B cell (primary cell): ENCODE data around the gene ACTR6. TPM values are rescaled to one million over a fixed set of nuclear protein-coding genes. Genes with fewer than 3 reads are reported as not detected.

Source experiments
- ATAC-seq: fragments of 200-7000 bp; cut with Tn5 transposase; one replicate; pipeline ENCODE4 v1.10.0; 2021; ENCODE audit warnings: low read depth, mild to moderate bottlenecking, moderate number of reproducible peaks, moderate library complexity
- CTCF ChIA-PET: fragments of 350-600 bp; sonication (Branson Sonifier 250); formaldehyde crosslinking; loops from one replicate; lab custom pipeline; 2021; ENCODE audit warnings: antibody characterized with exemption, inconsistent platforms; lab: Charles Lee
- POLR2A ChIA-PET: fragments of 350-600 bp; sonication (Branson Sonifier 250); formaldehyde crosslinking; loops from one replicate; lab custom pipeline; 2021; ENCODE audit warnings: antibody characterized with exemption; lab: Charles Lee
- DNase-seq: peaks from one replicate; pipeline ENCODE4 v3.0.0; 2013
- H2AFZ ChIP-seq: 2 replicates; pipeline ENCODE4 v1.6.1; 2012; ENCODE audit warnings: mild to moderate bottlenecking, low read depth, low read length; ENCODE audit not compliant: insufficient read depth, poor library complexity, severe bottlenecking
- H3K27ac ChIP-seq, 2 donors: 1 replicate in 1 of 2; 2 replicates in 1 of 2; pipeline ENCODE4 v1.5.1; 2012 to 2013; ENCODE audit warnings: low read length in 2 of 2, mild to moderate bottlenecking in 2 of 2, moderate library complexity in 1 of 2
- H3K27me3 ChIP-seq, 4 experiments: fragments of 200-600 bp in 1 of 4; sonication (generic) in 1 of 4; replicated peaks in 1 of 4; 1 replicate in 2 of 4; 2 replicates in 2 of 4; pipeline versions ENCODE4 v1.6.1 to v1.7.0; 2013 to 2016; ENCODE audit warnings: low read length in 3 of 4, mild to moderate bottlenecking in 2 of 4, mixed read lengths in 1 of 4, moderate library complexity in 1 of 4; ENCODE audit not compliant: insufficient read depth in 4 of 4, control insufficient read depth in 3 of 4; ENCODE audit errors: control extremely low read depth in 1 of 4
- H3K36me3 ChIP-seq, 2 experiments: replicated peaks in 1 of 2; 1 replicate in 1 of 2; 2 replicates in 1 of 2; pipeline versions ENCODE4 v1.6.1 to v1.7.1; 2013; ENCODE audit warnings: low read length in 1 of 2; ENCODE audit not compliant: insufficient read depth in 2 of 2, control insufficient read depth in 1 of 2; ENCODE audit errors: control extremely low read depth in 1 of 2, extremely low read depth in 1 of 2
- H3K4me1 ChIP-seq, 2 donors: fragments of 200-600 bp in 1 of 2; sonication (generic) in 1 of 2; 1 replicate in 1 of 2; 2 replicates in 1 of 2; pipeline versions ENCODE4 v1.5.1 to v1.6.1; 2013 to 2017; ENCODE audit warnings: low read length in 2 of 2; ENCODE audit not compliant: control insufficient read depth in 2 of 2, insufficient read depth in 2 of 2
- H3K4me2 ChIP-seq: replicated peaks from 2 replicates; pipeline ENCODE3; 2012; ENCODE audit warnings: mild to moderate bottlenecking, low read depth, low read length; ENCODE audit not compliant: poor library complexity, severe bottlenecking
- H3K4me3 ChIP-seq, 5 experiments: fragments of 200-600 bp in 1 of 5; sonication (generic) in 1 of 5; 1 replicate in 3 of 5; 2 replicates in 2 of 5; pipeline versions ENCODE4 v1.5.1 to v1.7.0; 2011 to 2016; ENCODE audit warnings: low read length in 4 of 5, mild to moderate bottlenecking in 4 of 5, low read depth in 2 of 5, control low read depth in 1 of 5, moderate library complexity in 1 of 5; ENCODE audit not compliant: insufficient read depth in 1 of 5; ENCODE audit errors: control extremely low read depth in 1 of 5, extremely low read depth in 1 of 5
- H3K79me2 ChIP-seq: fragments of 200-600 bp; sonication (generic); one replicate; pipeline ENCODE4 v1.6.0; 2016; ENCODE audit warnings: low read length; ENCODE audit not compliant: control insufficient read depth, insufficient read depth
- H3K9ac ChIP-seq: fragments of 200-600 bp; sonication (generic); 2 replicates; pipeline ENCODE4 v1.6.1; 2017; ENCODE audit warnings: mild to moderate bottlenecking, low read length, moderate library complexity
- H3K9me3 ChIP-seq, 3 donors: one replicate each; pipeline versions ENCODE4 v1.6.1 to v1.7.1; 2013; ENCODE audit warnings: low read length in 2 of 3; ENCODE audit not compliant: control insufficient read depth in 2 of 3, insufficient read depth in 1 of 3; ENCODE audit errors: control extremely low read depth in 1 of 3
- H4K20me1 ChIP-seq: 2 replicates; pipeline ENCODE4 v1.6.0; 2012; ENCODE audit warnings: mild to moderate bottlenecking, low read length; ENCODE audit not compliant: insufficient read depth, control insufficient read depth, poor library complexity, severe bottlenecking
- H3K27ac Mint-ChIP-seq: one replicate; pipeline ENCODE4 v1.8.0; 2021; ENCODE audit warnings: mixed read lengths
- H3K27me3 Mint-ChIP-seq: one replicate; pipeline ENCODE4 v1.8.0; 2021; ENCODE audit warnings: mixed read lengths
- H3K4me1 Mint-ChIP-seq: one replicate; pipeline ENCODE4 v1.8.0; 2021; ENCODE audit warnings: mixed read lengths
- H3K4me3 Mint-ChIP-seq: one replicate; pipeline ENCODE4 v1.8.0; 2021; ENCODE audit warnings: mixed read lengths
- H3K9me3 Mint-ChIP-seq: one replicate; pipeline ENCODE4 v1.8.0; 2022; ENCODE audit warnings: mixed read lengths; ENCODE audit not compliant: insufficient read depth
- CTCF ChIP-seq: fragments of 200-600 bp; IDR thresholded peaks from one replicate; pipeline ENCODE4 v1.8.0; 2022; ENCODE audit warnings: antibody characterized with exemption, mild to moderate bottlenecking
- EZH2 ChIP-seq: IDR thresholded peaks from 2 replicates; pipeline ENCODE4 v1.6.1; 2012; ENCODE audit warnings: borderline replicate concordance, low read depth, mild to moderate bottlenecking, moderate library complexity, low read length; ENCODE audit not compliant: insufficient read depth, poor library complexity, severe bottlenecking
- WGBS: methylation state at CpG from one replicate; pipeline ENCODE4 v1.1.5; 2013; ENCODE audit warnings: missing lambda C conversion rate; ENCODE audit not compliant: insufficient coverage; 5-methylcytosine and 5-hydroxymethylcytosine counted together
- intact Hi-C: fragments of 100-400 bp; cut with micrococcal nuclease; formaldehyde crosslinking; loops from one replicate; pipeline ENCODE4 v1.10.0; 2022
- polyA plus RNA-seq: library from polyadenylated mRNA; depleted of rRNA; stranded (reverse); fragments of >200 nt; gene quantifications from 2 replicates; pipeline ENCODE4 v1.2.3, GENCODE V29; 2012
- total RNA-seq, 2 donors: library from RNA; stranded (reverse); fragments of 120-200 nt in 1 of 2; gene quantifications; 1 replicate in 1 of 2; 2 replicates in 1 of 2; pipeline versions ENCODE4 v1.2.3 to v1.2.4, GENCODE V29; 2013 to 2022

ACTR6 gene
- total and polyA plus RNA-seq, 2 donors (not counting 1 experiment from before 2014, with no cell fraction given): 10.1 to 30.8 TPM

DNA sequence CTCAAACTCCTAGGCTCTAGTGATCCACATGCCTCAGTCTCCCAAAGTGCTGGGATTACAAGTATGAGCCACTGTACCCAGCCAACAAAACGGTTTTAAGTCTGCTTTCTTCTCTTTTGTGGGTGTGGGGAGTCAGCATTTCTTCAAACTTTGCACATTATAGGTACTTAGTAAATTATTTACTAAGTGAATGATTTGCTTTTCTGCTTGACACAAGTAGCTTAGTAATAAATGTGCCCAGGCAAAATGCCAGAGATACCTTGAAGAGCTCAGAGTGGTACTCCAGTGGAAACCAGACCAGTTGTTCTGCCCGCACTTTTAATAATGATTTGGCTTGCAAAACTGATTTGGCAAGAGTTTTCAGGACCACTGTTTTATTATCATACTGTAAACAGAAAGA lies 51.3 kb downstream of the ACTR6 start:
- WGBS: no CpG with 5 or more reads among the region's 2 CpGs
- H3K79me2 ChIP-seq: no peaks in the 10 kb centered on the region
- H3K4me1 ChIP-seq: no peaks in the 10 kb centered on the region
- H3K4me1 Mint-ChIP-seq: no peaks in the 10 kb centered on the region
- no peaks in the 10 kb centered on the region for H3K27me3 Mint-ChIP-seq
- H3K9ac ChIP-seq: no peak overlapping the region
- no peak overlapping the region for H3K4me3 Mint-ChIP-seq
- no peaks in the 10 kb centered on the region for H4K20me1 ChIP-seq
- no peak overlapping the region for H3K4me3 ChIP-seq
- no peak overlapping the region for H3K4me2 ChIP-seq
- POLR2A ChIA-PET: no interaction called here
- H3K27ac Mint-ChIP-seq: no peak overlapping the region
- CTCF ChIA-PET: no interaction called here
- intact Hi-C loops: no loop called here
- H3K27me3 ChIP-seq: no peaks in the 10 kb centered on the region
- H2AFZ ChIP-seq: no peak overlapping the region
- no peak overlapping the region for H3K27ac ChIP-seq
- no peaks in the 10 kb centered on the region for H3K36me3 ChIP-seq
- no peaks in the 10 kb centered on the region for H3K9me3 Mint-ChIP-seq
- no peaks in the 10 kb centered on the region for H3K9me3 ChIP-seq
- no peak for ATAC-seq
- TF ChIP-seq EZH2 (no peak), CTCF (no peak)
- no peak for DNase-seq

- Mint-ChIP-seq H3K27ac (no peak overlapping the region), H3K4me3 (no peak overlapping the region), H3K4me1 (no peaks in the 10 kb centered on the region), H3K27me3 (no peaks in the 10 kb centered on the region), H3K9me3 (no peaks in the 10 kb centered on the region)
- no peak for TF ChIP-seq EZH2
- TF ChIP-seq CTCF: no peak
- Histone ChIP-seq H3K27ac (no peak overlapping the region), H3K36me3 (no peaks in the 10 kb centered on the region), H3K9me3 (no peaks in the 10 kb centered on the region), H3K4me1 (no peaks in the 10 kb centered on the region), H3K27me3 (no peaks in the 10 kb centered on the region), H3K4me3 (no peak overlapping the region), H2AFZ (no peak overlapping the region), H3K79me2 (no peaks in the 10 kb centered on the region), H4K20me1 (no peaks in the 10 kb centered on the region), H3K4me2 (no peak overlapping the region), H3K9ac (no peak overlapping the region)
- POLR2A ChIA-PET: no interaction called here
- WGBS: no CpG with 5 or more reads among the region's 1 CpG
- DNase-seq (no peak), ATAC-seq (no peak)
- CTCF ChIA-PET: no interaction called here
- intact Hi-C loops: no loop called here
Measured at GRCh38 chr12:100253437-100253836, 52.8 kb downstream of the ACTR6 start.
